ENCODE measurements around the gene R3HDM4.

Gene R3HDM4

DNA sequence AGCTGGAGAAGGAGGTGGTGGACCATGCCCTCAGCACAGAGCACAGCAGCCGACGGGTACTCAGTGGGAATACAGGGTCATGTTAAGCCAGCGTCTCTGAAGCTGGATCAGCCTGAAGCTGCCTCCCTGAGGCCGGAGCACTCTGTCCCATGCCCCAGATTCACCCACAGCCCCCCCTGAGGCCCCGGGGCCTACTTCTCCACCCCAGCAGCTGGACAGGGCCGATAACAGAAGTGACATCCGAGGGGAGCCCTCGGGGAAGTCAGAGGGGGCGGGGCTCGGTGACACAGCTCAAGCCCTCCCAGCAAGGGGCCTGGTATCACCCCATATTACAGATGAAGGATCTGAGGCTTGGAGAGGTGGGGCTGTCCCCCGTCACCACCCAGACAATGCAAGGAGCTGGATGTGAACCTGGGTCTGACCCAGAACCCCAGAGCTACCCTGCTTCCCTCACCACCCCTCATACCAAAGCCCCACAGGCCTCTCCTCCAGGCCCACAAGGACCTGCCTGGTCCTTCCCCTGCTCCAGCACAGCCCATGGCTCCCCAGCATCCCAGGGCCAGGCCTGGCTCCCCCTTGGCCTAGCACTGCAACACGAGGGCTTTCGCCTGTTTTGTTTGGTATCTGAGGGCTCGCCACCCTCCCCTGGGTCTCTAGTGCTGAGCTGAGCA lies 5.7 kb downstream of the R3HDM4 start:
- Histone ChIP-seq H3K9me3 (no peaks in the 10 kb centered on the region), H3K4me3 (ENCODE audit: low read depth, low read length) (no peak overlapping the region), H3K36me3 (no peaks in the 10 kb centered on the region), H3K27me3 (no peaks in the 10 kb centered on the region), H3K4me1 (no peaks in the 10 kb centered on the region)
- no peak for DNase-seq
- TF ChIP-seq, protein P1, sequence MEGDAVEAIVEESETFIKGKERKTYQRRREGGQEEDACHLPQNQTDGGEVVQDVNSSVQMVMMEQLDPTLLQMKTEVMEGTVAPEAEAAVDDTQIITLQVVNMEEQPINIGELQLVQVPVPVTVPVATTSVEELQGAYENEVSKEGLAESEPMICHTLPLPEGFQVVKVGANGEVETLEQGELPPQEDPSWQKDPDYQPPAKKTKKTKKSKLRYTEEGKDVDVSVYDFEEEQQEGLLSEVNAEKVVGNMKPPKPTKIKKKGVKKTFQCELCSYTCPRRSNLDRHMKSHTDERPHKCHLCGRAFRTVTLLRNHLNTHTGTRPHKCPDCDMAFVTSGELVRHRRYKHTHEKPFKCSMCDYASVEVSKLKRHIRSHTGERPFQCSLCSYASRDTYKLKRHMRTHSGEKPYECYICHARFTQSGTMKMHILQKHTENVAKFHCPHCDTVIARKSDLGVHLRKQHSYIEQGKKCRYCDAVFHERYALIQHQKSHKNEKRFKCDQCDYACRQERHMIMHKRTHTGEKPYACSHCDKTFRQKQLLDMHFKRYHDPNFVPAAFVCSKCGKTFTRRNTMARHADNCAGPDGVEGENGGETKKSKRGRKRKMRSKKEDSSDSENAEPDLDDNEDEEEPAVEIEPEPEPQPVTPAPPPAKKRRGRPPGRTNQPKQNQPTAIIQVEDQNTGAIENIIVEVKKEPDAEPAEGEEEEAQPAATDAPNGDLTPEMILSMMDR (IDR thresholded peaks at IDR 0.05; ENCODE audit: low read depth, low read length), result no peak

DNA sequence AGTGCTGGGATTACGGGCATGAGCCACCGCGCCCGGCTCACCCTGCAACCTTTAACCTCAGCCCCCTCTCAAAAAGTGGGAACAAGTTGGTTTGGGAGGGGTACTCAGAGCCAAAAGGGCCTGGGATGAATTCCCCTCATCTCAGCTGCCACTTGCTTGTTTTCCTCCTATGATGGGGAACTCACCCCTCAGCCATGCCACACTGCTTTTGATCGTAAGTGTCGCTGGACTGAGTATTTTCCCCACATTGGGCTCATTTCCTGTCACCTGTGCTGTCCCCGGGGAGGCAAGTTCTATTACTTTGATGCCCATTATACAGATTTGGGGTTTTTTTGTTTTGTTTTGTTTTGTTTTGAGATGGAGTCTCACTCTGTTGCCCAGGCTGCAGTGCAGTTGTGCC lies 6.5 kb downstream of the R3HDM4 start:
- H3K27me3 ChIP-seq, result no peaks in the 10 kb centered on the region
- no peaks in the 10 kb centered on the region for H3K36me3 ChIP-seq
- no peaks in the 10 kb centered on the region for H3K9me3 ChIP-seq
- TF ChIP-seq, protein P1 (IDR thresholded peaks at IDR 0.05; ENCODE audit: low read depth, low read length), result no peak
- no peaks in the 10 kb centered on the region for H3K4me1 ChIP-seq
- DNase-seq, result no peak
- H3K4me3 ChIP-seq (ENCODE audit: low read depth, low read length), result no peak overlapping the region

DNA sequence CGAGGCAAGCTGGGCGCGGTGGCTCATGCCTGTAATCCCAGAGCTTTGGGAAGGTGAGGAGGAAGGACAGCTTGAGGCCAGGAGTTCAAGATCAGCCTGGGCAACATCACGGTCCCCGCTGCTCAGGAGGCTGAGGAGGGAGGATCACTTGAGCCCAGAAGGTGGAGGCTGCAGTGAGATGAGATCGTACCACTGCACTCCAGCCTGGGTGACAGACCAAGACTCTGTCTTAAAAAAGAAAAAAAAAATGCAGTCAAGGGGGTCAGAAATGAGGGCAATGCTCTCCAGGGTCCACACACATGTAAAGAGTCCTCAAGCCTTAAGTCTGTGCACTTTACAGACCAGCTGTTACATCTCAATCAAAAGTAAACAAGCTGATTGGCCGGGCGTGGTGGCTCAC lies 8.5 kb downstream of the R3HDM4 start:
- Histone ChIP-seq H3K27me3 (no peaks in the 10 kb centered on the region), H3K36me3 (no peaks in the 10 kb centered on the region), H3K4me1 (no peaks in the 10 kb centered on the region), H3K9me3 (no peaks in the 10 kb centered on the region), H3K4me3 (ENCODE audit: low read depth, low read length) (no peak overlapping the region)
- TF ChIP-seq, protein P1 (IDR thresholded peaks at IDR 0.05; ENCODE audit: low read depth, low read length), result no peak
- no peak for DNase-seq

DNA sequence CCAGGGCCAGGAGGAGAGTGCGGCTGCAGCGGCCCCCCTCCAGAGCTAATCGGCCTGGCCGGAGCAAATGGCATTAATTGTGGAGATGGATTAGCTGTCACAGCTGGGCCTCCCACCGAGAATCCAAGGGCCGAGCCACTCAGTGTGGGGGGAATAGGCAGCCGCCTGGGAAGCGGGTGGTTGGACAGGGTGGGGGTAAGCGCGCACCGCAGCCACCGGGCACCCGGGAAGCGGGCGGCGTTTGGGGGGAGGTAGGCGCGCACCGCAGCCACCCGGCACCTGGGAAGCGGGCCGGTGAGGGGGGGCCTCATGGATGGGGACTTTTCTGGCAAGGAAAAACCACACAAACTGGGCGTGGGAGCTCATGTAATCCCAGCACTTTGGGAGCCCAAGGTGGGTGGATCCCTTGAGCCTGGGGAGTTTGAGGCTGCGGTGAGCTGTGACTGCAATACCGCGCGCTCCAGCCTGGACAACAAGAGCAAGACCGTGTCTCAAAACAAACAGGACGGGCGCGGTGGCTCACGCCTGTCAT lies 9.7 kb downstream of the R3HDM4 start:
- H3K9me3 ChIP-seq, result no peaks in the 10 kb centered on the region
- H3K4me3 ChIP-seq (ENCODE audit: low read depth, low read length), result no peak overlapping the region
- H3K36me3 ChIP-seq, result no peaks in the 10 kb centered on the region
- H3K4me1 ChIP-seq, result no peaks in the 10 kb centered on the region
- H3K27me3 ChIP-seq, result no peaks in the 10 kb centered on the region
- TF ChIP-seq, protein P1 (IDR thresholded peaks at IDR 0.05; ENCODE audit: low read depth, low read length), result no peak
- no peak for DNase-seq

DNA sequence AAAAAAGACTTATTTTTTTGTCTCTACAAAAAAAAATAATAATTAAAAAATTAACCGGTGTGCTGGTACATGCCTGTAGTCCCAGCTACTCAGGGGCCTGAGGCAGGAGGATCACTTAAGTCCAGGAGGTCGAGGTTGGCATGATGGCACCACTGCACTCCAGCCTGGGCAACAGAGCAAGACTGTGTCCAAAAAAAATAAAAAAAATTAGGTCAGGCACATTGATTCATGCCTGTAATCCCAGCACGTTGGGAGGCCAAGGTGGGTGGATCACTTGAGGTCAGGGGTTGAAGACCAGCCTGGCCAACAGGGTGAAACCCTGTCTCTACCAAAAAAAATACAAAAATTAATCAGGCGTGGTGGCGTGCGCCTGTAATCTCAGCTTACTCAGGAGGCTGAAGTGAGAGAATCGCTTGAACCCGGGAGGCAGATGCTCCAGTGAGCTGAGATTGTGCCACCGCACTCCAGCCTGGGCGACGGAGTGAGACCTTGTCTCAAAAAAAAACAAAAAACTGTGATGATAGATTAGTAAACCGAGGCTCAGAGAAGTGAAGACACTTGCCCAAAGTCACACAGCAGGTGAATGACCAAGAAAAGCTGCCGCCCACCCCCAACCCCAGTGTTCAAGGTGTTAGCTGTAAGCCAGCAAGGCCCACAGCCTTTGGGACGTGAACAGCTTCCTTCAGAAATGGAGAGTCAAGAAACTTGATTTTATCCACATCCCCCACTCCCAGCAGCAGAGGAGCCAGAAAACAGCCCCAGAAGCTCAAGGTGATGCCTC lies 10.4 kb downstream of the R3HDM4 start:
- H3K36me3 ChIP-seq, result no peaks in the 10 kb centered on the region
- no peaks in the 10 kb centered on the region for H3K9me3 ChIP-seq
- H3K4me3 ChIP-seq (ENCODE audit: low read depth, low read length), result no peak overlapping the region
- TF ChIP-seq, protein P1 (IDR thresholded peaks at IDR 0.05; ENCODE audit: low read depth, low read length), result no peak
- no peak for DNase-seq
- H3K4me1 ChIP-seq, result no peaks in the 10 kb centered on the region
- no peaks in the 10 kb centered on the region for H3K27me3 ChIP-seq

DNA sequence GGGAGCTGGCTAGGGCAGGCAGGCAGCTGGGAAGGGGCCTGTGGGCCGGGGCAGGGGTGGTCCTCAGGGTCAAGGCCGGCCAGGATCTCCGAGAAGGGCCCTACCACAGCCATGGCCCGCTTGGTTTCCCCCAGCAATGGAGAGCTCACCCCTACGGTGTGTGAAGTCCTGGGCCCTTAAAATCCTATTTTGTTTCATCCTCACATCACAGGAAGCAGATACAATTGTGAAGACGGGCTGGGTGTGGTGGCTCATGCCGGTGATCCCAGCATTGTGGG lies 11.0 kb downstream of the R3HDM4 start:
- H3K27me3 ChIP-seq, result no peaks in the 10 kb centered on the region
- no peaks in the 10 kb centered on the region for H3K9me3 ChIP-seq
- H3K4me3 ChIP-seq (ENCODE audit: low read depth, low read length), result no peak overlapping the region
- H3K4me1 ChIP-seq, result no peaks in the 10 kb centered on the region
- DNase-seq, result no peak
- TF ChIP-seq, protein P1 (IDR thresholded peaks at IDR 0.05; ENCODE audit: low read depth, low read length), result no peak
- no peaks in the 10 kb centered on the region for H3K36me3 ChIP-seq

Data from BE2C (cell line).